KMS-11 (cell line): ENCODE data around the gene DTHD1.

Experiments used
- H2AFZ ChIP-seq: fragments of 200-600 bp; sonication (generic); 2 replicates; pipeline ENCODE4 v1.6.1; 2016; ENCODE audit warnings: antibody characterized with exemption, mixed run types, low read depth
- H3K27ac ChIP-seq: fragments of 200-600 bp; sonication (generic); 2 replicates; pipeline ENCODE4 v1.6.1; 2016; ENCODE audit warnings: mild to moderate bottlenecking, mixed run types
- H3K27me3 ChIP-seq: fragments of 200-600 bp; sonication (generic); 2 replicates; pipeline ENCODE4 v1.6.1; 2017; ENCODE audit warnings: mild to moderate bottlenecking, low read depth, mixed run types, moderate library complexity; ENCODE audit not compliant: insufficient read depth
- H3K36me3 ChIP-seq: fragments of 200-600 bp; sonication (generic); 2 replicates; pipeline ENCODE4 v1.6.1; 2017; ENCODE audit warnings: mild to moderate bottlenecking, mixed run types; ENCODE audit not compliant: insufficient read depth
- H3K4me1 ChIP-seq: fragments of 200-600 bp; sonication (generic); 2 replicates; pipeline ENCODE4 v1.6.1; 2016; ENCODE audit warnings: mild to moderate bottlenecking, low read depth, mixed run types; ENCODE audit not compliant: poor library complexity, severe bottlenecking
- H3K4me2 ChIP-seq: fragments of 200-600 bp; sonication (generic); 2 replicates; pipeline ENCODE4 v1.7.0; 2016; ENCODE audit warnings: mild to moderate bottlenecking, mixed run types
- H3K4me3 ChIP-seq: fragments of 200-600 bp; sonication (generic); IDR thresholded peaks from 2 replicates; pipeline ENCODE4 v1.6.1; 2017; ENCODE audit warnings: low read depth, low read length, mixed read lengths; ENCODE audit not compliant: insufficient read depth
- H3K79me2 ChIP-seq: fragments of 200-600 bp; sonication (generic); 2 replicates; pipeline ENCODE4 v1.6.1; 2016; ENCODE audit warnings: low read depth, mixed run types; ENCODE audit not compliant: insufficient read depth
- H3K9ac ChIP-seq: fragments of 200-600 bp; sonication (generic); 2 replicates; pipeline ENCODE4 v1.6.1; 2016; ENCODE audit warnings: mild to moderate bottlenecking, mixed run types
- H4K20me1 ChIP-seq: fragments of 200-600 bp; sonication (generic); 2 replicates; pipeline ENCODE4 v1.6.1; 2016; ENCODE audit warnings: mild to moderate bottlenecking, mixed run types; ENCODE audit not compliant: insufficient read depth
- CTCF ChIP-seq: fragments of 200-600 bp; sonication (generic); conservative IDR thresholded peaks from 2 replicates; pipeline ENCODE4 v1.6.1; 2017; ENCODE audit warnings: low read depth, mild to moderate bottlenecking, antibody characterized with exemption, low read length, moderate library complexity, mixed read lengths

DTHD1 gene

GRCh38 chr4:36283912-36284465 is 2.6 kb downstream of the DTHD1 start:
- no peak for TF ChIP-seq CTCF
- no peak overlapping the region for H3K4me3 ChIP-seq
- no peak overlapping the region for H3K27ac ChIP-seq
- H4K20me1 ChIP-seq, result no peaks in the 10 kb centered on the region
- H3K27me3 ChIP-seq, result no peaks in the 10 kb centered on the region
- no peaks in the 10 kb centered on the region for H3K4me1 ChIP-seq
- H3K79me2 ChIP-seq, result no peaks in the 10 kb centered on the region
- no peaks in the 10 kb centered on the region for H3K36me3 ChIP-seq
- no peak overlapping the region for H3K9ac ChIP-seq
- H3K4me2 ChIP-seq, result no peak overlapping the region
- no peak overlapping the region for H2AFZ ChIP-seq

GRCh38 chr4:36285784-36286480 is 4.5 kb downstream of the DTHD1 start:
- no peaks in the 10 kb centered on the region for H4K20me1 ChIP-seq
- no peaks in the 10 kb centered on the region for H3K4me1 ChIP-seq
- H3K4me3 ChIP-seq, result no peak overlapping the region
- H2AFZ ChIP-seq, result no peak overlapping the region
- no peak overlapping the region for H3K9ac ChIP-seq
- H3K36me3 ChIP-seq, result no peaks in the 10 kb centered on the region
- no peak overlapping the region for H3K4me2 ChIP-seq
- TF ChIP-seq CTCF, result no peak
- H3K79me2 ChIP-seq, result no peaks in the 10 kb centered on the region
- H3K27me3 ChIP-seq, result no peaks in the 10 kb centered on the region
- H3K27ac ChIP-seq, result no peak overlapping the region

GRCh38 chr4:36286481-36286871 is 5.1 kb downstream of the DTHD1 start:
- no peak overlapping the region for H3K4me2 ChIP-seq
- H3K9ac ChIP-seq, result no peak overlapping the region
- no peaks in the 10 kb centered on the region for H3K79me2 ChIP-seq
- no peaks in the 10 kb centered on the region for H3K36me3 ChIP-seq
- no peak overlapping the region for H3K4me3 ChIP-seq
- H3K27ac ChIP-seq, result no peak overlapping the region
- no peaks in the 10 kb centered on the region for H4K20me1 ChIP-seq
- no peaks in the 10 kb centered on the region for H3K27me3 ChIP-seq
- no peaks in the 10 kb centered on the region for H3K4me1 ChIP-seq
- no peak for TF ChIP-seq CTCF
- no peak overlapping the region for H2AFZ ChIP-seq

- H3K27ac ChIP-seq, result no peak overlapping the region
- H3K4me2 ChIP-seq, result no peak overlapping the region
- no peaks in the 10 kb centered on the region for H3K79me2 ChIP-seq
- H3K4me3 ChIP-seq, result no peak overlapping the region
- no peak for TF ChIP-seq CTCF
- H4K20me1 ChIP-seq, result no peaks in the 10 kb centered on the region
- no peak overlapping the region for H3K9ac ChIP-seq
- no peaks in the 10 kb centered on the region for H3K27me3 ChIP-seq
- H3K4me1 ChIP-seq, result no peaks in the 10 kb centered on the region
- no peak overlapping the region for H2AFZ ChIP-seq
- no peaks in the 10 kb centered on the region for H3K36me3 ChIP-seq
These were observed 7.5 kb downstream of the DTHD1 start for GRCh38 chr4:36288731-36289426.
